HT-29 (cell line): Measurements from ENCODE around the gene EFCAB11. TPM values are rescaled to one million over a fixed set of nuclear protein-coding genes. Genes with fewer than 3 reads are reported as not detected.

Experiments
- DNase-seq: peaks from one replicate; pipeline ENCODE4 v3.0.0-alpha.2; 2015; ENCODE audit warnings: low spot score
- total RNA-seq: library from RNA; depleted of rRNA; stranded (reverse); fragments of >200 nt; shearing (Covaris generic); gene quantifications from 2 replicates; pipeline ENCODE4 v1.2.3, GENCODE V29; 2014; rRNA removed

EFCAB11 gene
- 1.9 and 2.8 TPM in 2 replicates for total RNA-seq

GRCh38 chr14:89954070-89955021 is at the start of gene EFCAB11:
Gene EFCAB11 (minus strand): TSS chr14:89954730. CDS start chr14:89954660, 70 bp downstream.
- DNase-seq, result peak; percentile 95

GRCh38 chr14:90003526-90004307 is 49.2 kb upstream of the EFCAB11 start:
- no peak for DNase-seq

GRCh38 chr14:90000935-90001334 is 46.4 kb upstream of the EFCAB11 start:
- DNase-seq, result no peak

GRCh38 chr14:89996963-89997362 is 42.4 kb upstream of the EFCAB11 start:
- no peak for DNase-seq

- no peak for DNase-seq
These were observed 37.7 kb upstream of the EFCAB11 start for GRCh38 chr14:89992273-89992672.

GRCh38 chr14:89990623-89991275 is 36.2 kb upstream of the EFCAB11 start:
- no peak for DNase-seq

- DNase-seq, result no peak
These were observed 35.7 kb upstream of the EFCAB11 start for GRCh38 chr14:89990218-89990617.

- DNase-seq, result no peak
These were observed 34.3 kb upstream of the EFCAB11 start for GRCh38 chr14:89988787-89989186.

- no peak for DNase-seq
These were observed 32.6 kb upstream of the EFCAB11 start for GRCh38 chr14:89987161-89987475.

- no peak for DNase-seq
These were observed 32.1 kb upstream of the EFCAB11 start for GRCh38 chr14:89986462-89987160.

- no peak for DNase-seq
These were observed 28.8 kb upstream of the EFCAB11 start for GRCh38 chr14:89983375-89983774.

GRCh38 chr14:89978656-89979055 is 24.1 kb upstream of the EFCAB11 start:
- no peak for DNase-seq

- no peak for DNase-seq
These were observed 23.1 kb upstream of the EFCAB11 start for GRCh38 chr14:89977668-89978067.

GRCh38 chr14:89973234-89973823 is 18.8 kb upstream of the EFCAB11 start:
- peak; percentile 63 for DNase-seq

- DNase-seq, result no peak
These were observed 11.3 kb upstream of the EFCAB11 start for GRCh38 chr14:89965839-89966238.

GRCh38 chr14:89963288-89963978 is 8.9 kb upstream of the EFCAB11 start:
- DNase-seq, result no peak

GRCh38 chr14:89960914-89961313 is 6.4 kb upstream of the EFCAB11 start:
- DNase-seq, result no peak

- no peak for DNase-seq
These were observed 5.4 kb upstream of the EFCAB11 start for GRCh38 chr14:89959853-89960445.

- no peak for DNase-seq
These were observed 4.4 kb upstream of the EFCAB11 start for GRCh38 chr14:89958966-89959365.

GRCh38 chr14:89957791-89958190 is 3.3 kb upstream of the EFCAB11 start:
- DNase-seq, result no peak
